ENCODE data around the gene PRKCE. TPM values are rescaled to one million over a fixed set of nuclear protein-coding genes. Genes with fewer than 3 reads are reported as not detected.

PRKCE gene
- total RNA-seq, 2 donors from 2014 or later = 7.3 to 20.8 TPM

DNA sequence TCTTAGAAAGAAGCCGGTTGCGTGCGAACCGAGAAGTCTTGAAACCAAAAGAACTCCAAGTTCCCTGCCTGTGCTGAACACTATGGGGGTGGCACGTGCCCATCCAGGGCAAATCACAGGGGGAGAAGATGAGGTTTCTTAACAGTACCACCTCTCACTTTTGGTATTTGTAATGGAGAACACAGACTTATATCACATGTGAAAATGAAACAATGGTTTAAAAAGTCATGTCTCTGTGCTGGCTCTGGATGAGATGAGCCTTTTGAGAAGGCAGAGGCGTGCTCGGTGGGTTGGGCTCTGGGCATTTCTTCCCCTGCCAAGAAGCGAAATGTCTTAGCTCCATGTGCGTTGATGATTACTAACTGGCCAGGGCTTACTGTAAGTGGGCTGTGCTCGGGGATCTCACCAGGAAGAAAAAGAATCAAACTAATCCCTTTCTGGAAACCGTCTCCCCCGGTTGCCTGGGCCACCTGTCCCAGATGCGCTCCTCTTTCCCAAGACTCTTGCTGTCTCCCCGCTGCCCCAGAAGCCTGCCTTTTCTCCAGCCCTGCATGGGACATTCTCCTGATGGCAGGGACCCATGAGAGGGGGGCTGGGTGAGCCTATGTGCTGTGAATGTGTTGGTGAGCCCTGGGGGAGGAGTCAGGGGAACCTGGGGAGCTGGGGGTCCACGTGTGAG lies 252.9 kb downstream of the PRKCE start:
- peaks cover 29% of the 10 kb centered on the region for H3K4me1 ChIP-seq
- 86% methylated on average over 14 to 15 of the region's 15 CpGs for WGBS, 2 donors
- no peaks in the 10 kb centered on the region for H3K36me3 ChIP-seq (replicated peaks in 1 of 2; ENCODE audit: insufficient read depth in 1 of 2, low read depth in 2 of 2)
- H3K4me3 ChIP-seq = no peak overlapping the region
- no peak overlapping the region for H3K27ac ChIP-seq
- no peaks in the 10 kb centered on the region for H3K9me3 ChIP-seq
- ATAC-seq (no peak), DNase-seq (no peak)
- TF ChIP-seq POLR2A (IDR thresholded peaks at IDR 0.05) = no peak
- TF ChIP-seq, protein P1, sequence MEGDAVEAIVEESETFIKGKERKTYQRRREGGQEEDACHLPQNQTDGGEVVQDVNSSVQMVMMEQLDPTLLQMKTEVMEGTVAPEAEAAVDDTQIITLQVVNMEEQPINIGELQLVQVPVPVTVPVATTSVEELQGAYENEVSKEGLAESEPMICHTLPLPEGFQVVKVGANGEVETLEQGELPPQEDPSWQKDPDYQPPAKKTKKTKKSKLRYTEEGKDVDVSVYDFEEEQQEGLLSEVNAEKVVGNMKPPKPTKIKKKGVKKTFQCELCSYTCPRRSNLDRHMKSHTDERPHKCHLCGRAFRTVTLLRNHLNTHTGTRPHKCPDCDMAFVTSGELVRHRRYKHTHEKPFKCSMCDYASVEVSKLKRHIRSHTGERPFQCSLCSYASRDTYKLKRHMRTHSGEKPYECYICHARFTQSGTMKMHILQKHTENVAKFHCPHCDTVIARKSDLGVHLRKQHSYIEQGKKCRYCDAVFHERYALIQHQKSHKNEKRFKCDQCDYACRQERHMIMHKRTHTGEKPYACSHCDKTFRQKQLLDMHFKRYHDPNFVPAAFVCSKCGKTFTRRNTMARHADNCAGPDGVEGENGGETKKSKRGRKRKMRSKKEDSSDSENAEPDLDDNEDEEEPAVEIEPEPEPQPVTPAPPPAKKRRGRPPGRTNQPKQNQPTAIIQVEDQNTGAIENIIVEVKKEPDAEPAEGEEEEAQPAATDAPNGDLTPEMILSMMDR (IDR thresholded peaks at IDR 0.05) = no peak
- H3K27me3 ChIP-seq = no peaks in the 10 kb centered on the region
- intact Hi-C loops (cut with DNase I) = no loop called here

DNA sequence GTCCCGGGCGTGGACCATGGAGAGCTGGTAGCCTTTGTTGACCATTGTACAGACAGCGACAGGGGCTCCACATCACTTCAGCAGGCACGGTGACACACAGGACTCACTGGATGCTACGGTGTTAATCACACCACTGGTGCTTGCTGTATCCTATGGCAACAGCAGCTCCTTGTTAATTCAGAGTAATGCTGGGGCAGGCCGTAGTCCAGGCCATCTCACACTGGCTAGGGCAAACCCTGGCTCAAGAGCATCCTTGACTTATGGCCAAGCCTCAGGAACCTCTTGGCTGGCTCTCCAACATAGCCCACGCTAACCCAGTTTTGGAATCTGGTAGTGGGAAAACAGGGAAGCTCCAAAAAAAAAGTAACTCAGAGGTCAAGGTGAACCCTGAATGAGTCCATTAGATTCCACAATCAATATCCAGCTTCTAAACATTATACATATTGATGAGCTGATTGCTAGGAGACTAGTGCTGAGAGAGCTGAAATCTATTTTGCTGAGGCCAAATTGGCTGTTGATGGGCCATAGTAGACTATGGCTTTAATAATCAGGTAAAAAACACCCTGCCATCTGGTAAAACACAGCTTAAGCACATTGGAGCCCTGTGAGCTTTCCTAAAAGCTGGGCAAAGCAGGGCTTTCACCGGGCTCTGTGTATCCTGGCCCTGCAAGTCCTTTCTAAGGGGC lies 253.6 kb downstream of the PRKCE start:
- peaks cover 36% of the 10 kb centered on the region for H3K4me1 ChIP-seq
- no peak for DNase-seq
- H3K4me3 ChIP-seq = no peak overlapping the region
- WGBS, 2 donors = 77 to 85% methylated on average over 5 to 8 of the region's 8 CpGs
- no peak overlapping the region for H3K27ac ChIP-seq
- intact Hi-C loops (cut with DNase I) = no loop called here
- no peaks in the 10 kb centered on the region for H3K27me3 ChIP-seq
- no peaks in the 10 kb centered on the region for H3K9me3 ChIP-seq
- no peak for ATAC-seq
- TF ChIP-seq POLR2A (IDR thresholded peaks at IDR 0.05) = no peak
- TF ChIP-seq, protein P1 (IDR thresholded peaks at IDR 0.05) = no peak
- H3K36me3 ChIP-seq (replicated peaks in 1 of 2; ENCODE audit: insufficient read depth in 1 of 2, low read depth in 2 of 2) = no peaks in the 10 kb centered on the region

DNA sequence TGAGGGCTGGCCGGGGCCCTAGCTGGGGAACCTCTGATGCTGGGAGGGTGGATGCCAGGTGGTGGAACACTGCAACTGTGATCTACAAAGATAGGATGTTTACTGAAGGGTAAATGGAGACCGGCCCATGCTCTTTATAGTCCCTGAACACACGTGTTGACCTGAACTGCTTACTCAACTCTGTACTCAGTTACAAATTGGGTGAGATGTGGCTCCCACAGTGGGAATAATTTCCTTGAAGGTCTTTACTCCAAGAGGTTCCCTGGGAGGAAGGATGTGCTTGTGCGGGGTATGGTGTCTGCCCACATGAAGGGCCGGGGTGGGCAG lies 254.1 kb downstream of the PRKCE start:
- no peaks in the 10 kb centered on the region for H3K27me3 ChIP-seq
- H3K4me3 ChIP-seq = no peak overlapping the region
- intact Hi-C loops (cut with DNase I) = no loop called here
- no peaks in the 10 kb centered on the region for H3K36me3 ChIP-seq (replicated peaks in 1 of 2; ENCODE audit: insufficient read depth in 1 of 2, low read depth in 2 of 2)
- no peak for DNase-seq
- H3K27ac ChIP-seq = no peak overlapping the region
- no peak for ATAC-seq
- peaks cover 40% of the 10 kb centered on the region for H3K4me1 ChIP-seq
- WGBS, 2 donors = 70 to 79% methylated on average over 4 to 5 of the region's 5 CpGs
- no peaks in the 10 kb centered on the region for H3K9me3 ChIP-seq
- TF ChIP-seq, protein P1 (IDR thresholded peaks at IDR 0.05) = no peak
- no peak for TF ChIP-seq POLR2A (IDR thresholded peaks at IDR 0.05)

DNA sequence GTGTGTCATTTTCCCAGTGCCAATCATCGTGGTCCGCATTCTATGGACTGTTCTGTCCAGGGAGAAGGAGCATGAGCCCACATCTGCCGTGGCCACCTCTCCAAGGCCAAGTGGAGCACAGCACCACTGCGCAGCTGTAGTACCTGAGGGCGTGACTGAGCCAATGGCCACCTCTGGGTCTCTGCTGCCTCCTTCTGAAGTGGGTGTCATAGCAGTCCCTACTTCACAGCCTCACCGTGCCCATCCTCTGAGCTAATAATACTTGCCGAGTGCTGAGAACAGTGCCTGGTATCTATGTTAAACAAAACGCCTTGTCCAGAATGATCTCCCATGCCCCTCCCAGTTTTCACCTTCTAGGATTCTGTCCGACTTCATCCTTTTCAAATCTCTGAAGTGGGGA lies 256.1 kb downstream of the PRKCE start:
- DNase-seq (no peak), ATAC-seq (no peak)
- Histone ChIP-seq H3K9me3 (no peaks in the 10 kb centered on the region), H3K4me1 (peaks cover 39% of the 10 kb centered on the region), H3K27me3 (no peaks in the 10 kb centered on the region), H3K27ac (no peak overlapping the region), H3K36me3 (replicated peaks in 1 of 2; ENCODE audit: insufficient read depth in 1 of 2, low read depth in 2 of 2) (no peaks in the 10 kb centered on the region), H3K4me3 (no peak overlapping the region)
- WGBS, 2 donors = 83 to 90% methylated on average over 7 to 9 of the region's 9 CpGs
- intact Hi-C loops (cut with DNase I) = no loop called here
- TF ChIP-seq, protein P1 (IDR thresholded peaks at IDR 0.05) = no peak
- no peak for TF ChIP-seq POLR2A (IDR thresholded peaks at IDR 0.05)

Measured in body of pancreas (tissue), 4 donors.